Transverse colon (tissue), 4 donors: ENCODE results near the gene INPP5B.

Experiments
- CTCF ChIP-seq, 5 experiments: fragments of 200-600 bp in 3 of 5; fragments of 450-650 bp in 2 of 5; sonication (generic) in 3 of 5; IDR thresholded peaks; 1 replicate in 2 of 5; 2 replicates in 3 of 5; pipeline ENCODE4 v1.5.1; 2016 to 2017; ENCODE audit warnings: antibody characterized with exemption in 5 of 5, inconsistent platforms in 3 of 5, mild to moderate bottlenecking in 2 of 5, moderate library complexity in 1 of 5
- POLR2AphosphoS5 ChIP-seq, 3 donors: sonication (generic); formaldehyde crosslinking; IDR thresholded peaks; one replicate each; pipeline ENCODE4 v1.6.1; 2016; ENCODE audit warnings: antibody characterized with exemption in 3 of 3

- TF ChIP-seq CTCF (IDR thresholded peaks at IDR 0.05) (no peak), POLR2AphosphoS5 (IDR thresholded peaks at IDR 0.05) (no peak)
Measured at GRCh38 chr1:37814252-37814651, 132.6 kb downstream of the INPP5B start.
